HG02870 (cell line): ENCODE data around the gene CBX4.

Experiments
- ATAC-seq: cut with Tn5 transposase; IDR thresholded peaks from one replicate; pipeline ENCODE4 v1.9.1; 2021; ENCODE audit warnings: mild to moderate bottlenecking, moderate library complexity; ENCODE audit not compliant: unreplicated experiment

Gene CBX4

GRCh38 chr17:79831265-79832217, 7.7 kb downstream of the CBX4 start:
- no peak for ATAC-seq

GRCh38 chr17:79830763-79831264, 8.4 kb downstream of the CBX4 start:
- ATAC-seq, result no peak

GRCh38 chr17:79830303-79830702, 8.9 kb downstream of the CBX4 start:
- no peak for ATAC-seq

GRCh38 chr17:79829457-79829856, 9.8 kb downstream of the CBX4 start:
- no peak for ATAC-seq

GRCh38 chr17:79829004-79829403, 10.2 kb downstream of the CBX4 start:
- ATAC-seq, result no peak

GRCh38 chr17:79826841-79827578, 12.2 kb downstream of the CBX4 start:
- no peak for ATAC-seq

- ATAC-seq, result no peak
These were observed 13.0 kb downstream of the CBX4 start for GRCh38 chr17:79826204-79826680.

- no peak for ATAC-seq
These were observed 13.7 kb downstream of the CBX4 start for GRCh38 chr17:79825580-79825921.

- ATAC-seq, result no peak
These were observed 14.2 kb downstream of the CBX4 start for GRCh38 chr17:79824893-79825579.

- no peak for ATAC-seq
These were observed 15.0 kb downstream of the CBX4 start for GRCh38 chr17:79824234-79824633.

- no peak for ATAC-seq
These were observed 16.6 kb downstream of the CBX4 start for GRCh38 chr17:79822583-79823124.

GRCh38 chr17:79821331-79822095, 17.7 kb downstream of the CBX4 start:
- ATAC-seq, result no peak

GRCh38 chr17:79820959-79821330, 18.3 kb downstream of the CBX4 start:
- ATAC-seq, result no peak

GRCh38 chr17:79819534-79820276, 19.5 kb downstream of the CBX4 start:
- ATAC-seq, result no peak

- no peak for ATAC-seq
These were observed 20.2 kb downstream of the CBX4 start for GRCh38 chr17:79819085-79819484.

- ATAC-seq, result no peak
These were observed 21.0 kb downstream of the CBX4 start for GRCh38 chr17:79818026-79818758.

GRCh38 chr17:79815836-79816461, 23.3 kb downstream of the CBX4 start:
- no peak for ATAC-seq
